ENCODE measurements around the gene GAREM1. TPM values are rescaled to one million over a fixed set of nuclear protein-coding genes. Genes with fewer than 3 reads are reported as not detected.

The GAREM1 gene
- total and polyA plus RNA-seq, 2 experiments from 2014 or later = 6.9 to 7.1 TPM

GRCh38 chr18:32383050-32383819 is 87.4 kb downstream of the GAREM1 start:
- DNase-seq (ENCODE audit: low spot score) = peak; percentile 66
- Histone ChIP-seq H2AFZ (no peak overlapping the region), H3K9me2 (replicated peaks; ENCODE audit: insufficient read depth) (no peaks in the 10 kb centered on the region), H3K27ac (peak overlapping the region; percentile 74), H3K4me1 (ENCODE audit: insufficient read depth) (peaks cover 9% of the 10 kb centered on the region), H3K9me3 (ENCODE audit: low read depth) (no peaks in the 10 kb centered on the region), H3K27me3 (no peaks in the 10 kb centered on the region), H3K4me3 (no peak overlapping the region), H4K20me1 (ENCODE audit: insufficient read depth, poor library complexity, severe bottlenecking) (no peaks in the 10 kb centered on the region), H3K79me2 (no peaks in the 10 kb centered on the region), H3K4me2 (peak overlapping the region; percentile 20), H3K36me3 (replicated peaks; ENCODE audit: insufficient read depth, low read depth) (no peaks in the 10 kb centered on the region)
- WGBS (ENCODE audit: low lambda C conversion rate, missing lambda C conversion rate) = 47% methylated on average over 4 of the region's 4 CpGs
- TF ChIP-seq EZH2phosphoT487 (IDR thresholded peaks at IDR 0.05; ENCODE audit: low read depth, severe bottlenecking, unreplicated experiment) (no peak), EZH2 (IDR thresholded peaks at IDR 0.05; ENCODE audit: borderline replicate concordance) (no peak)

GRCh38 chr18:32381761-32382160 is 88.9 kb downstream of the GAREM1 start:
- H3K4me1 ChIP-seq (ENCODE audit: insufficient read depth) = peaks cover 9% of the 10 kb centered on the region
- H3K9me3 ChIP-seq (ENCODE audit: low read depth) = no peaks in the 10 kb centered on the region
- H3K27ac ChIP-seq = peak overlapping the region; percentile 74
- no peak overlapping the region for H2AFZ ChIP-seq
- no peak for DNase-seq (ENCODE audit: low spot score)
- no peaks in the 10 kb centered on the region for H3K79me2 ChIP-seq
- H3K27me3 ChIP-seq = no peaks in the 10 kb centered on the region
- TF ChIP-seq EZH2phosphoT487 (IDR thresholded peaks at IDR 0.05; ENCODE audit: low read depth, severe bottlenecking, unreplicated experiment) = no peak
- no peak for TF ChIP-seq EZH2 (IDR thresholded peaks at IDR 0.05; ENCODE audit: borderline replicate concordance)
- no peak for TF ChIP-seq CTCF (IDR thresholded peaks at IDR 0.05; ENCODE audit: poor library complexity)
- H3K4me3 ChIP-seq = no peak overlapping the region
- H3K36me3 ChIP-seq (replicated peaks; ENCODE audit: insufficient read depth, low read depth) = no peaks in the 10 kb centered on the region
- no peaks in the 10 kb centered on the region for H3K9me2 ChIP-seq (replicated peaks; ENCODE audit: insufficient read depth)
- WGBS (ENCODE audit: low lambda C conversion rate, missing lambda C conversion rate) = 83% methylated on average over 2 of the region's 2 CpGs
- H4K20me1 ChIP-seq (ENCODE audit: insufficient read depth, poor library complexity, severe bottlenecking) = no peaks in the 10 kb centered on the region
- no peak overlapping the region for H3K4me2 ChIP-seq

GRCh38 chr18:32380559-32380958 is 90.1 kb downstream of the GAREM1 start:
- no peaks in the 10 kb centered on the region for H3K36me3 ChIP-seq (replicated peaks; ENCODE audit: insufficient read depth, low read depth)
- H3K9me2 ChIP-seq (replicated peaks; ENCODE audit: insufficient read depth) = no peaks in the 10 kb centered on the region
- no peaks in the 10 kb centered on the region for H3K9me3 ChIP-seq (ENCODE audit: low read depth)
- H3K27ac ChIP-seq = no peak overlapping the region
- H4K20me1 ChIP-seq (ENCODE audit: insufficient read depth, poor library complexity, severe bottlenecking) = no peaks in the 10 kb centered on the region
- no peak overlapping the region for H3K4me2 ChIP-seq
- H3K4me1 ChIP-seq (ENCODE audit: insufficient read depth) = peaks cover 9% of the 10 kb centered on the region
- H3K27me3 ChIP-seq = no peaks in the 10 kb centered on the region
- TF ChIP-seq EZH2phosphoT487 (IDR thresholded peaks at IDR 0.05; ENCODE audit: low read depth, severe bottlenecking, unreplicated experiment) = no peak
- TF ChIP-seq CTCF (IDR thresholded peaks at IDR 0.05; ENCODE audit: poor library complexity) = no peak
- no peak for TF ChIP-seq EZH2 (IDR thresholded peaks at IDR 0.05; ENCODE audit: borderline replicate concordance)
- H3K4me3 ChIP-seq = no peak overlapping the region
- 56% methylated on average over 1 of the region's 1 CpG for WGBS (ENCODE audit: low lambda C conversion rate, missing lambda C conversion rate)
- no peak for DNase-seq (ENCODE audit: low spot score)
- no peaks in the 10 kb centered on the region for H3K79me2 ChIP-seq
- no peak overlapping the region for H2AFZ ChIP-seq

- Histone ChIP-seq H3K79me2 (no peaks in the 10 kb centered on the region), H2AFZ (no peak overlapping the region), H3K36me3 (replicated peaks; ENCODE audit: insufficient read depth, low read depth) (no peaks in the 10 kb centered on the region), H3K9me3 (ENCODE audit: low read depth) (no peaks in the 10 kb centered on the region), H3K9me2 (replicated peaks; ENCODE audit: insufficient read depth) (no peaks in the 10 kb centered on the region), H3K4me1 (ENCODE audit: insufficient read depth) (peaks cover 9% of the 10 kb centered on the region), H3K4me3 (no peak overlapping the region), H3K4me2 (no peak overlapping the region), H3K27me3 (no peaks in the 10 kb centered on the region), H3K27ac (no peak overlapping the region), H4K20me1 (ENCODE audit: insufficient read depth, poor library complexity, severe bottlenecking) (no peaks in the 10 kb centered on the region)
- TF ChIP-seq CTCF (IDR thresholded peaks at IDR 0.05; ENCODE audit: poor library complexity) = no peak
- no peak for TF ChIP-seq EZH2phosphoT487 (IDR thresholded peaks at IDR 0.05; ENCODE audit: low read depth, severe bottlenecking, unreplicated experiment)
- no peak for TF ChIP-seq EZH2 (IDR thresholded peaks at IDR 0.05; ENCODE audit: borderline replicate concordance)
- over 99% methylated on average over 7 of the region's 7 CpGs for WGBS (ENCODE audit: low lambda C conversion rate, missing lambda C conversion rate)
- DNase-seq (ENCODE audit: low spot score) = no peak
Observed at GRCh38 chr18:32379891-32380290, 90.8 kb downstream of the GAREM1 start.
